ENCODE results near the gene TRPM7. TPM values are rescaled to one million over a fixed set of nuclear protein-coding genes. Genes with fewer than 3 reads are reported as not detected.

Gene TRPM7
- polyA plus RNA-seq, 1 donor (not counting 4 experiments of a cell fraction or from before 2014, with no cell fraction given): 25.4 TPM

DNA sequence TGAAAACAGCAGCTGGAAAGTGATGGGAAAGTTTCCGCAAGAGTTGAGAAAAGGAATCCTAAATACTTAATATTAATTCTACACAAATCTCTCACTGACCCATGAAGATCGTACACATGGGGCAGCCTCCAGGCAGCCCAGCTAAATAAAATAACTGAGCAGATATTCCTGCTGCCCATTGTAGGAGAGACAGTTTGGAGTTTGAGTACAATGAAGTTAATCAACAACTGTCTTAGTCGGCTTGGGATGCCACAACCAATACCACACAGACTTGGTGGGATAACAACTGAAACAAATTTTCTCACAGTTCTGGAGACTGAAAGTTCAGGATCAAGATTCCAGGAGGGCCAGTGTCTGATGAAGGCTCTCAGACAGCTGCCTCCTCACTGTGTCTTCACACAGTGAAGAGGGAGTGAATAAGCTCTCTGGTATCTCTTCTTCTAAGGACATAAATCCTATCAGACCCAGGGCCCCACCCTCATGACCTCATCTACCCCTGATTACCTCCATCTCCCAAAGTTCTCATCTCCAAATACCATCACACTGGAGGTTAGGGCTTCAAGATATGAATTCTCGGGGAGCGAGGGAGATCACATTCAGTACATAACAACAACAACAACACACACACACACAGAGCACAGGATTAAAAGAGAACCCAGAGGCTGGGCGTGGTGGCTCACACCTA is 9.7 kb downstream of the TRPM7 start:
- DNase-seq (ENCODE audit: low read depth, low spot score): no peak

DNA sequence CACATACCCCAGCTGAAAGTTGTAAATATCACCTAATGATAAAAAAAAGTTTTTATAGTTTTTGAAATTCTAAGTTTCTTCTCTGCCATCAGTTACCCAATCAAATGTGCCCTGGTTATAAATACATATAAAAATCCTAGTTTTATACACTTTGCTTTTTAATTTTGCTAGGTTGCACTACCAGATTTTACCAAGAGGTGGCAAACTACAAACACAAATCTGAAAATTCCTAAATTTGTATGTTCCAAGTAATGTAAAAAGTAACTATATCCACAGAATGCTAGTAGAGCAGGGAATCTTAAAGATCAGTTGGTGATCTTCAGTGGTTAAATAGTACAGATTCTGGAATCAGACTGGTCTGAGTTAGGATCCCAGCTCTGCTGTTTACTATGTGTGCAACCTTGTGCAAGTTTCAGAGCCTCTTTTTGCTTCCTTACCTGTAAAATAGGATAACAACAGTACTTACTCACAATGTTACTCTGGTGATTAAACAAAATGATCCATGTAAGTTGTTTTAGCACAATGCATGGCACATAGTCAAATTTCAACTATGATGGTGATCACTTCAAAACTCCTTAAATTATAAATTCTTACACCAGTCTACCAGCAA is 11.0 kb downstream of the TRPM7 start:
- no peak overlapping the region for H2AFZ ChIP-seq (ENCODE audit: control insufficient read depth, low read length)
- no peak overlapping the region for H3K27ac ChIP-seq (ENCODE audit: control insufficient read depth, insufficient read depth, low read length)
- H3K27me3 ChIP-seq (ENCODE audit: control insufficient read depth, extremely low read depth, insufficient read depth, low read length): no peaks in the 10 kb centered on the region
- dilution Hi-C loops (cut with MboI; ENCODE audit: extremely low pct_ligation_motif_present, low sequenced_read_pairs): no loop called here
- peaks cover 87% of the 10 kb centered on the region for H3K79me2 ChIP-seq (ENCODE audit: control insufficient read depth, insufficient read depth, low read length)
- FAIRE-seq (no peak), DNase-seq (ENCODE audit: low read depth, low spot score) (no peak)
- H3K4me3 ChIP-seq (ENCODE audit: control insufficient read depth in 2 of 3, extremely low read depth in 1 of 3, insufficient read depth in 2 of 3, low read depth in 1 of 3, low read length in 3 of 3): no peak overlapping the region
- H4K20me1 ChIP-seq (ENCODE audit: control insufficient read depth, extremely low read depth, insufficient read depth, low read length): no peaks in the 10 kb centered on the region
- H3K9me3 ChIP-seq (ENCODE audit: control insufficient read depth, low read depth, low read length): no peaks in the 10 kb centered on the region
- H3K4me1 ChIP-seq (ENCODE audit: control insufficient read depth, extremely low read depth, insufficient read depth, low read length): peaks cover 22% of the 10 kb centered on the region
- no peak overlapping the region for H3K4me2 ChIP-seq (ENCODE audit: control insufficient read depth, extremely low read depth, insufficient read depth, low read depth, low read length)
- peaks cover 0 to 8% of the 10 kb centered on the region in 2 experiments for H3K36me3 ChIP-seq (ENCODE audit: control insufficient read depth in 2 of 2, extremely low read depth in 1 of 2, insufficient read depth in 2 of 2, low read length in 2 of 2)
- peaks cover 2% of the 10 kb centered on the region for H3K9me1 ChIP-seq (ENCODE audit: control insufficient read depth, extremely low read depth, insufficient read depth, low read length)
- no peak for TF ChIP-seq EZH2 (IDR thresholded peaks at IDR 0.05; ENCODE audit: low read length)
- TF ChIP-seq, protein P1, sequence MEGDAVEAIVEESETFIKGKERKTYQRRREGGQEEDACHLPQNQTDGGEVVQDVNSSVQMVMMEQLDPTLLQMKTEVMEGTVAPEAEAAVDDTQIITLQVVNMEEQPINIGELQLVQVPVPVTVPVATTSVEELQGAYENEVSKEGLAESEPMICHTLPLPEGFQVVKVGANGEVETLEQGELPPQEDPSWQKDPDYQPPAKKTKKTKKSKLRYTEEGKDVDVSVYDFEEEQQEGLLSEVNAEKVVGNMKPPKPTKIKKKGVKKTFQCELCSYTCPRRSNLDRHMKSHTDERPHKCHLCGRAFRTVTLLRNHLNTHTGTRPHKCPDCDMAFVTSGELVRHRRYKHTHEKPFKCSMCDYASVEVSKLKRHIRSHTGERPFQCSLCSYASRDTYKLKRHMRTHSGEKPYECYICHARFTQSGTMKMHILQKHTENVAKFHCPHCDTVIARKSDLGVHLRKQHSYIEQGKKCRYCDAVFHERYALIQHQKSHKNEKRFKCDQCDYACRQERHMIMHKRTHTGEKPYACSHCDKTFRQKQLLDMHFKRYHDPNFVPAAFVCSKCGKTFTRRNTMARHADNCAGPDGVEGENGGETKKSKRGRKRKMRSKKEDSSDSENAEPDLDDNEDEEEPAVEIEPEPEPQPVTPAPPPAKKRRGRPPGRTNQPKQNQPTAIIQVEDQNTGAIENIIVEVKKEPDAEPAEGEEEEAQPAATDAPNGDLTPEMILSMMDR (optimal IDR thresholded peaks at IDR 0.05 in 1 of 3, IDR thresholded peaks at IDR 0.05 in 1 of 3, conservative IDR thresholded peaks at IDR 0.05 in 1 of 3; ENCODE audit: extremely low read depth in 1 of 3, insufficient read depth in 2 of 3, low read length in 3 of 3): peak in 2 of 3 experiments; percentile 43 to 58
- no peak overlapping the region for H3K9ac ChIP-seq (ENCODE audit: control insufficient read depth, extremely low read depth, insufficient read depth, low read length)

More for the DNA sequence above, 9.7 kb downstream of the TRPM7 start:
- dilution Hi-C loops (cut with MboI; ENCODE audit: extremely low pct_ligation_motif_present, low sequenced_read_pairs): no loop called here
- FAIRE-seq: peak; percentile 9
- no peak for TF ChIP-seq EZH2 (IDR thresholded peaks at IDR 0.05; ENCODE audit: low read length)
- TF ChIP-seq, protein P1 (optimal IDR thresholded peaks at IDR 0.05 in 1 of 3, IDR thresholded peaks at IDR 0.05 in 1 of 3, conservative IDR thresholded peaks at IDR 0.05 in 1 of 3; ENCODE audit: extremely low read depth in 1 of 3, insufficient read depth in 2 of 3, low read length in 3 of 3): no peak
- no peak overlapping the region for H3K4me3 ChIP-seq (ENCODE audit: control insufficient read depth in 2 of 3, extremely low read depth in 1 of 3, insufficient read depth in 2 of 3, low read depth in 1 of 3, low read length in 3 of 3)
- no peaks in the 10 kb centered on the region for H4K20me1 ChIP-seq (ENCODE audit: control insufficient read depth, extremely low read depth, insufficient read depth, low read length)
- no peak overlapping the region for H3K4me2 ChIP-seq (ENCODE audit: control insufficient read depth, extremely low read depth, insufficient read depth, low read depth, low read length)
- peaks cover 87% of the 10 kb centered on the region for H3K79me2 ChIP-seq (ENCODE audit: control insufficient read depth, insufficient read depth, low read length)
- no peak overlapping the region for H3K9ac ChIP-seq (ENCODE audit: control insufficient read depth, extremely low read depth, insufficient read depth, low read length)
- H2AFZ ChIP-seq (ENCODE audit: control insufficient read depth, low read length): no peak overlapping the region
- H3K4me1 ChIP-seq (ENCODE audit: control insufficient read depth, extremely low read depth, insufficient read depth, low read length): peaks cover 10% of the 10 kb centered on the region
- H3K27ac ChIP-seq (ENCODE audit: control insufficient read depth, insufficient read depth, low read length): no peak overlapping the region
- no peaks in the 10 kb centered on the region for H3K27me3 ChIP-seq (ENCODE audit: control insufficient read depth, extremely low read depth, insufficient read depth, low read length)
- no peaks in the 10 kb centered on the region for H3K9me3 ChIP-seq (ENCODE audit: control insufficient read depth, low read depth, low read length)
- H3K9me1 ChIP-seq (ENCODE audit: control insufficient read depth, extremely low read depth, insufficient read depth, low read length): no peaks in the 10 kb centered on the region
- peaks cover 0 to 8% of the 10 kb centered on the region in 2 experiments for H3K36me3 ChIP-seq (ENCODE audit: control insufficient read depth in 2 of 2, extremely low read depth in 1 of 2, insufficient read depth in 2 of 2, low read length in 2 of 2)

Data from keratinocyte (primary cell).